AG09309 (cell line): Measurements from ENCODE around the gene AFF3.

Experiments used
- DNase-seq: peaks from one replicate; pipeline ENCODE4 v3.0.0-alpha.2; 2010; ENCODE audit warnings: low read depth
- H3K4me3 ChIP-seq: 2 replicates; pipeline ENCODE4 v1.5.1; 2011; ENCODE audit warnings: mild to moderate bottlenecking, low read depth, low read length, moderate library complexity; ENCODE audit not compliant: control insufficient read depth
- CTCF ChIP-seq: IDR thresholded peaks from 2 replicates; pipeline ENCODE4 v1.5.1; 2011; ENCODE audit warnings: mild to moderate bottlenecking, low read depth, low read length, inconsistent platforms; ENCODE audit not compliant: insufficient read depth, control insufficient read depth; ENCODE audit errors: missing control alignments

The AFF3 gene

GRCh38 chr2:99652862-99653261 lies 489.5 kb downstream of the AFF3 start:
- TF ChIP-seq CTCF = no peak
- no peak for DNase-seq
- no peak overlapping the region for H3K4me3 ChIP-seq

DNA sequence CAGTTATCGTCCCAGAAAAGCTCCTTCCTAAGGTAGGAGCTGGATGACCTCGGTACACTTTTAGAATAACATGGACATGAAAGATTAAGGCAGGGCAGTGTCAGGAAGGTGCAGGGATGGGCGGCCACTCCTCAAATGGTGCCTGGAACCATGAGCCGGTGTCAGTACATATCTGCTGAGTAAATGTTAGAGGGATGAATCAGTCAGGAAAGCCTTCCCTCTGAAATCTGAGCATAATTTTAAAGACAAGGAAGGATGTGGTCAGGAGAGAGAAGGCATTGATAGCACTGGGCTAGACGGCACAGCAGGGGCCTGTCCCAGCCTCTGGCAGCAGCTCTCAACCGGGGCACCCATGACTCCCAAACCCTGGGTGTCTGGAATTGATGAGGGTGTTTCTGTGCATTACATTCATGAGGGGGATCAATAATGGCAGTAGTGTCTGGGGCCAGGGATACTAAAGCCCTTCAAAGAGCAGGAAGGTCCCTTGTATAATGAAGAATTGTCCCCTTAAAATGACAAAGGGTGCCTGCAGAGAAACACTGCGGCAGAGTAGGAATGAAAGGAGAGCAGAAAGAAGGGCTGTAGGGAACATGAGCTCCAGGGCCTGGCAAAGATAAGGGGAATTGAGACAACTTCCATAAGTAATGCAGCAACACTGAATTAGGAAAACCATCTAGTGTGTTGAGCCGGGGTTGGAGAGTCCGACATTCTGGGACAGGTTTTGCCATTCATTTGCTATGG lies 490.3 kb downstream of the AFF3 start:
- TF ChIP-seq CTCF = no peak
- no peak for DNase-seq
- no peak overlapping the region for H3K4me3 ChIP-seq

DNA sequence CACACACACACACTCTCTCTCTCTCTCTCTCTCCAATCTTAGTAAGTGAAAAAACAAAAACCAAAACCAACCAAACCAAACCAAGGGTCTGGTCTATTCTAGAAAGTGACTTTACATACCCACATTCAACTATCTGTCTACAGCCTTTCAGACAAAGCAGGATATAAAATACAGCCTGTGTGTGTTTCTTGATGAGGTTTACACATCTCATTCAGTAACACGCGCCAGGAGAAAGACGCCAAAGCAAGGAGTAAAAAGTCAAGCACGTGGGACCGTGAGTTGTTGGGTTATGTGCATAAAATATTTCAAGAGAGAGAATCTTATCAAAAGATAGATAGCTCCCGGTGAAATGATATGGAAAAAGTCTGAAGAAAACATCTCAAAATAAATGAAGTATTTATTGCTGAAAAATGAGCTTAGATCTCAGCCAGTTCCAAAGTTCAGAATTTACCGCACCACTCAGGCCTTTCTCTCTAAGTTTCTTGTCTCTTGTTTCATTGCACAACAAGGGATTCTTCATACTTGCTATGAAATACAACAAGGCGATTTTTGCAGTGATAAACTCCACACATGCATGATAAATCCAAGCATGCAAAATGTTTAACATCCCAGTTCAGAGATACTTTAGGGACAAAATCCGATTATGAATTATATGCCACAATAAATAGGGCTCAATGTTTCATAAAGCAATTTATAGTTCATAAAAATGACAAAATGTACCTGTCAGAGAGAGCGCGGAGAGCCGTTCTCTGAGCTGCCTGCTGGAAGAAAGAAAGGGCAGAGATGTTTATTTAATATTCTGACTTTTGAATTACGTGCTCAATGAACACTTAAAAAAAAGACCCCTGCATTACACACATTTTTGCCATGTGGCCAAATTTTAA lies 493.2 kb downstream of the AFF3 start:
- TF ChIP-seq CTCF = no peak
- DNase-seq = no peak
- H3K4me3 ChIP-seq = no peak overlapping the region

- peak; percentile 18 for TF ChIP-seq CTCF
- no peak overlapping the region for H3K4me3 ChIP-seq
Measured at GRCh38 chr2:99648178-99648844, 494.1 kb downstream of the AFF3 start.

GRCh38 chr2:99645960-99646359 lies 496.4 kb downstream of the AFF3 start:
- no peak for TF ChIP-seq CTCF
- no peak overlapping the region for H3K4me3 ChIP-seq

More at GRCh38 chr2:99648178-99648844, 494.1 kb downstream of the AFF3 start:
- DNase-seq = no peak

GRCh38 chr2:99644419-99644787 lies 498.0 kb downstream of the AFF3 start:
- no peak for TF ChIP-seq CTCF
- no peak overlapping the region for H3K4me3 ChIP-seq
- no peak for DNase-seq

More at GRCh38 chr2:99645960-99646359, 496.4 kb downstream of the AFF3 start:
- no peak for DNase-seq
